ENCODE measurements around the gene AZIN2. TPM values are rescaled to one million over a fixed set of nuclear protein-coding genes. Genes with fewer than 3 reads are reported as not detected.

Gene AZIN2
- total RNA-seq, 2 experiments from 2014 or later, result 11.0 to 12.0 TPM

DNA sequence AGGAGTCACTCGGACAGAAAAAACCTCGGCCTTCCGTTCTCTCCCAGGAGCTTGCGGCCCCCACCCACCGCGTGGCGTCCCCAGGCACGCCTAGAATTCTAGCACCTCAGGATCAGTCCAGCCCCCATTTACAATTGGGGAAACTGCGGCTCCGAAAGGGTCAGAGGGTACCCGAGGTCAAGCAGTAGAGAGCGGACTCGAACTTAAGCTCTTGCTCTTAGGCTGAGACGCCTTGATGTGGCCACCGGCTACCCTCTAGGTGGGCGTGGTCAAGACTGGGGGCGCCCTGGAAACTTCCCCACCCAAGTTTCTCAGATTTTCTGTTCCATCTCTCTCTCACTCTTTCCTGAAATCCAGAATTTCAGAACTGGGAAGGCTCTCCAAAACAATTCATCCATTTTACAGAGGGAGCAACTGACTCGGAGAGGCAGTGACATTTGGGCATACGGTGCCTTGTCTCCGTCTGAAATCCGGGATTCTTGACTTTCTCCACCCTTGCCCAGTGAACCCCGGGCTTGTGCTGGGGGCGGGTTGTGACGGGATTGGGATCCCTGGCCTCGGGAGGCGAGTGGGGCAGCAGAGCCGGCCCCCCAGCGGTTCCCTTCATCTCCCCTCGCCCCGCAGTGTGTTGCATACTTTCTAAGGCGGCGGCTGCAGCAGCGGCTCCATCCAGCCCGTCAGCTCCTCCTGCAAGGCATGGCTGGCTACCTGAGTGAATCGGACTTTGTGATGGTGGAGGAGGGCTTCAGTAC, 777 bp downstream of the AZIN2 start:
- Mint-ChIP-seq H3K36me3 (ENCODE audit: low read depth) (peaks cover 11% of the 10 kb centered on the region), H3K9me3 (ENCODE audit: insufficient read depth) (no peaks in the 10 kb centered on the region), H3K4me1 (ENCODE audit: low read depth) (peaks cover 41% of the 10 kb centered on the region), H3K27me3 (ENCODE audit: low read depth) (peaks cover 7% of the 10 kb centered on the region), H3K27ac (no peak overlapping the region), H3K4me3 (peak overlapping the region; percentile 78)
- ChIA-PET CTCF (interaction anchor here (2.2 to 3.4 kb wide), 2 partner anchors 14 to 45 kb away, joined by 7 to 22 read pairs; no protein-coding TSS in a partner anchor), POLR2A (no interaction called here)
- no peak for DNase-seq
- peak; percentile 9 for ATAC-seq

DNA sequence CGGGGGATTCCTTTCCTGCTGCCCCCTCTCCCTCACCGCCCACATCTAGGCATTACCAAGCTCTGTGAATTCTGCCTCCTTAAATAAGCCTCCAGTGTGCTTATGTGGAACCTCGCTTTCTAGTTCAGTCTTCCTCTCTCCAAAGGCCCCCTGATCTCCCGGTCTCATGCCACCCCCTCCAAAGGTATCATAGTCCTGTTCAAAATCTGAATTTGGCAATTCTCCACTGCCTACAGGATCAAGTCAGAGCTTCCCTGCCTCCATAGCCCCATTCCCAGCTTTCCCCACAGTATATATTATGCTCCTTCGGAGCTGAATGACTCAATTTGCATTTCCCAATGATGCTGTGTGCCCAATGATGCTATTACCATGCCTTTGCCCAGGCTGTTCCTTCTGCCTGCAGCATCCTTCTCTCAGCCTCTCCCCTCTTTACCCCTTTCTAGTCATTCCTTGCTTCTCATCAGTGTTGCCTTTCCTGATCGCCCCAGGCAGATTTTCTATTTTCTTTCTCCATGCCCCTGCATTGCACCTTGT, 1.7 kb downstream of the AZIN2 start:
- ATAC-seq, result no peak
- Mint-ChIP-seq H3K4me1 (ENCODE audit: low read depth) (peaks cover 45% of the 10 kb centered on the region), H3K9me3 (ENCODE audit: insufficient read depth) (no peaks in the 10 kb centered on the region), H3K36me3 (ENCODE audit: low read depth) (peaks cover 13% of the 10 kb centered on the region), H3K4me3 (peak overlapping the region; percentile 32), H3K27ac (no peak overlapping the region), H3K27me3 (ENCODE audit: low read depth) (peaks cover 7% of the 10 kb centered on the region)
- ChIA-PET POLR2A (no interaction called here), CTCF (interaction anchor here (0.8 to 4.4 kb wide), 5 partner anchors 13 to 149 kb away, joined by 3 to 32 read pairs (median 4); no protein-coding TSS in a partner anchor)
- no peak for DNase-seq

DNA sequence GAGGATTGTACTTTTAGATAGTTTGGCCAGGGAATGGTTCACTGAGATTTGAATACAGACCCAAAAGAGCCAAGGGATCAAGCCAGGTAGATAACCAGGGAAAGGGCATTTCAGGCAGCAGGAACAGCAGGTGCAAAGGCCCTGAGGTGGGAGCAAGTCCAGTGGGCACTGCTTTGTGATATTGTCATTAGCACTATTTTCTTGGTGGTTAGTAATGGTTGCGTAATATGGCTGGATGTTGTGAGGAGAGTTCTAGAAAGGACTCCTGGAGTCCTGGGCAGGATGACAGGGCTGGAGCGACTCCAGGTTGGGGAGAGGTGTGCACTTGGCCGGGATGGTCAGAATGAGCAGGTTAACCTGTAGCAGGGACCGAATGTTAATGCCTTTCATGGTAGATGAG, 4.4 kb downstream of the AZIN2 start:
- ChIA-PET CTCF (interaction anchor here (0.8 to 4.4 kb wide), 8 partner anchors 10 to 214 kb away, joined by 3 to 32 read pairs (median 6); no protein-coding TSS in a partner anchor), POLR2A (interaction anchor here (1.5 kb wide), 1 partner anchor 42 kb away, joined by 5 read pairs; no protein-coding TSS in a partner anchor)
- H3K36me3 Mint-ChIP-seq (ENCODE audit: low read depth), result peaks cover 13% of the 10 kb centered on the region
- ATAC-seq (no peak), DNase-seq (no peak)
- H3K9me3 Mint-ChIP-seq (ENCODE audit: insufficient read depth), result no peaks in the 10 kb centered on the region
- peaks cover 7% of the 10 kb centered on the region for H3K27me3 Mint-ChIP-seq (ENCODE audit: low read depth)
- H3K4me3 Mint-ChIP-seq, result no peak overlapping the region
- peaks cover 66% of the 10 kb centered on the region for H3K4me1 Mint-ChIP-seq (ENCODE audit: low read depth)
- H3K27ac Mint-ChIP-seq, result no peak overlapping the region

DNA sequence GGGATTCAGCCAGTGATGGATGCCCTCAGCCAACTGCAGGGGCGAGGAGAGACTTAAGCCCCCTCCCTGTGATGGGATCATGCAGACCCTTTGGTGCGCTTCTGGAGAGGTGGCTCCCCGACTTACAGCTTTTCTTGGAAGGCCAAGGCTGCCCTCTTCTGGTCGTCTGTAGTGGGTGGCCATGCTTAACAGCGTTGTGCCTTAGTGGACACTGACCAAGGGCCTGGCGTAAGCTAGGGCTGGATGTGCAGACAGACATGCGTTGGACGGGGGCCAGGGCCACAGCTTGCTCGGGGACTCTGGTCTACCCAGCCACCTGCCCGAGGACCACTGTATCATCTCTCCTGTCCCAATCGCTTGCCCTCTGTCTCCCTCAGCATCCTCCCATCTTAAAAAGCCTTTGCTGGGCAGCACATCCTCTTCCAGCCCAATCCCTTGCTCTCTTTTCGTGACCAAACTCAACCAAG, 5.5 kb downstream of the AZIN2 start:
- no peak for ATAC-seq
- peak; percentile 55 for DNase-seq
- no peak overlapping the region for H3K4me3 Mint-ChIP-seq
- H3K36me3 Mint-ChIP-seq (ENCODE audit: low read depth), result peaks cover 19% of the 10 kb centered on the region
- ChIA-PET POLR2A (interaction anchor here (0.6 to 1.5 kb wide), 2 partner anchors 40 to 56 kb away, joined by 3 to 5 read pairs; no protein-coding TSS in a partner anchor), CTCF (interaction anchor here (0.5 to 4.4 kb wide), 24 partner anchors 8 to 313 kb away, joined by 3 to 32 read pairs (median 4); no protein-coding TSS in a partner anchor)
- H3K9me3 Mint-ChIP-seq (ENCODE audit: insufficient read depth), result no peaks in the 10 kb centered on the region
- peaks cover 66% of the 10 kb centered on the region for H3K4me1 Mint-ChIP-seq (ENCODE audit: low read depth)
- no peak overlapping the region for H3K27ac Mint-ChIP-seq
- H3K27me3 Mint-ChIP-seq (ENCODE audit: low read depth), result peaks cover 7% of the 10 kb centered on the region

DNA sequence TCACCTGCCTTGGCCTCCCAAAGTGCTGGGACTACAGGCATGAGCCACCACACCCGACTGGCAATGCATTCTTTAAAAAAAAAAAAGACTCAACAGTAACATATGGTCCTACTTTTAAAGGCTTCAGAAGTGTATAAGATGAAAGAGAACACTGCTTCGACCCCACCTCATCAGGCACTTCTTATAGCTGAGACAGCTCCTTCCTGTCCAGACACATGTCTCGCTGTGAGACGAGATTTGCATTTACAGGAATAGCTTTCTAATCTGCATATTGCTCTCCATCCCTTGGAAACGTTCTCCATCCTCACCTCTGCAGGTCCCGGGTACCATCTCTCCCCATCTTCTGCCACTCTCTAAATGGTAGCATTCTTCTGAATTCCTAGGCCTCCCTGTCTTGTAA, 6.7 kb downstream of the AZIN2 start:
- Mint-ChIP-seq H3K4me1 (ENCODE audit: low read depth) (peaks cover 66% of the 10 kb centered on the region), H3K27ac (peak overlapping the region; percentile 90), H3K9me3 (ENCODE audit: insufficient read depth) (no peaks in the 10 kb centered on the region), H3K4me3 (no peak overlapping the region), H3K36me3 (ENCODE audit: low read depth) (peaks cover 19% of the 10 kb centered on the region), H3K27me3 (ENCODE audit: low read depth) (peaks cover 3% of the 10 kb centered on the region)
- ChIA-PET CTCF (interaction anchor here (0.8 to 3.1 kb wide), 8 partner anchors 9 to 212 kb away, joined by 3 to 20 read pairs (median 5); no protein-coding TSS in a partner anchor), POLR2A (interaction anchor here (0.7 to 2.7 kb wide), 2 partner anchors 40 to 548 kb away, joined by 3 to 14 read pairs; partner anchors contain the start of gene ZBTB8A)
- DNase-seq (no peak), ATAC-seq (no peak)

DNA sequence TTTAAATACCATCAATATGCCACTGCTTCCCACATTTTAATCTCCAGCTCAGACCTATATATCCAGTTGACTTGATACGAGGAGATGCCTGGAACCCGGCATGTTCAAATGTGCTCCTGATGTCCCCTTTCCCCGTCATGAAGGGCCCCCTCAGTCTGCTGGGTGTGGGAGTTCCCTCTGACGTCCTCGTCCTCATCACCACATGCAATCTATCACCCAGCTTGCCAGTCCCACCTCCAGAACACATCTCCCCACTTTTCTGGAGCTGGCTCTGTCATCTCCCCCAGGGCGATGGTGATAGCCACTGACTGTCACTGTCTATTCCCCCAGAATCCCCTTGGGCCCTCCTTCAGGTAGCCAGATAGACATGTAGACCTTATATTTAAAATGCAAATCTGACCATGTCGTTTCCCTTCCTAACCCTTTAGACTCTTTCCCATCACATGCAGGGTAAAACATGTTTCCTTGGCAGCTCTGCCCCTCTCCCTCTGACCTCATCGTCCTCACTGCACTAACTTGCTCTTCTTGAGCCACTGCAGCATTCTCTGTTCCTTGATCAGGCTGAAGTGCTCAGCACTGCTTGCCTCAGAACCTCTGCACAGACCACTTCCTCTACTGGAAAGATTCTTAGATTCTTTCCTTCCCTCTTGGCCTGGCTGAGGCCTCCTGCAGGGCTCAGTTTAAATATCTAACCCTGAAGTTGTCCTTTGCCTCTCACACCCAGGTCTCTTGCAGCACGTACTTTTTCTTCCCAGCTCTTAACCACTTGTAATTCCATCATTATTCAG, 7.4 kb downstream of the AZIN2 start:
- DNase-seq (peak; percentile 60), ATAC-seq (peak; percentile 88)
- Mint-ChIP-seq H3K27me3 (ENCODE audit: low read depth) (no peaks in the 10 kb centered on the region), H3K4me3 (peak overlapping the region; percentile 34), H3K27ac (peak overlapping the region; percentile 90), H3K9me3 (ENCODE audit: insufficient read depth) (no peaks in the 10 kb centered on the region), H3K4me1 (ENCODE audit: low read depth) (peaks cover 69% of the 10 kb centered on the region), H3K36me3 (ENCODE audit: low read depth) (peaks cover 23% of the 10 kb centered on the region)
- CTCF ChIA-PET, result interaction anchor here (0.8 to 3.1 kb wide), 8 partner anchors 8 to 376 kb away, joined by 3 to 18 read pairs (median 4); no protein-coding TSS in a partner anchor
- POLR2A ChIA-PET, result interaction anchor here (0.7 to 2.7 kb wide), 2 partner anchors 39 to 549 kb away, joined by 3 to 14 read pairs; partner anchors contain the start of gene ZBTB8A

DNA sequence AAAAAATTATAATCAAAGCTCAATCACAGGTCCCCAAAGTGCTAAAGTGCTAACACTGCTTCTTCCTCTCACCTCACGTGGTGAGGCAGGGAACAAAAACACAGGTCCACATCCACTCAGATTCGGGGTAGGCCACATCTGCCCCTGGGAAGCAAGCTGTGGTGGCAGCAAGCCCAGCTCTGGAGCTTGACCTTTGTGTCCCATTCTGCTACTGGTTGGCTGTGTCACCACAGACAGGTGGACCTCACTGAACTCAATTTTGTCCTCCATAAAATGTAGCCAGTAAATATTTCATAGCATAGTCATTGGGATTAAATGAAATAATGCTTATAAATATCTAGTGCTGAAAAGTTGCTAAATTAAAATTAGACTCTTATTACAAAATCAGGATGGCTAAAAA, 8.5 kb downstream of the AZIN2 start:
- Mint-ChIP-seq H3K27me3 (ENCODE audit: low read depth) (no peaks in the 10 kb centered on the region), H3K9me3 (ENCODE audit: insufficient read depth) (no peaks in the 10 kb centered on the region), H3K4me3 (no peak overlapping the region), H3K4me1 (ENCODE audit: low read depth) (peaks cover 67% of the 10 kb centered on the region), H3K27ac (peak overlapping the region; percentile 56), H3K36me3 (ENCODE audit: low read depth) (peaks cover 24% of the 10 kb centered on the region)
- ChIA-PET CTCF (interaction anchor here (1.3 to 3.1 kb wide), 3 partner anchors 9 to 38 kb away, joined by 3 to 18 read pairs (median 18); no protein-coding TSS in a partner anchor), POLR2A (interaction anchor here (2.7 kb wide), 1 partner anchor 38 kb away, joined by 14 read pairs; no protein-coding TSS in a partner anchor)
- DNase-seq (no peak), ATAC-seq (no peak)

DNA sequence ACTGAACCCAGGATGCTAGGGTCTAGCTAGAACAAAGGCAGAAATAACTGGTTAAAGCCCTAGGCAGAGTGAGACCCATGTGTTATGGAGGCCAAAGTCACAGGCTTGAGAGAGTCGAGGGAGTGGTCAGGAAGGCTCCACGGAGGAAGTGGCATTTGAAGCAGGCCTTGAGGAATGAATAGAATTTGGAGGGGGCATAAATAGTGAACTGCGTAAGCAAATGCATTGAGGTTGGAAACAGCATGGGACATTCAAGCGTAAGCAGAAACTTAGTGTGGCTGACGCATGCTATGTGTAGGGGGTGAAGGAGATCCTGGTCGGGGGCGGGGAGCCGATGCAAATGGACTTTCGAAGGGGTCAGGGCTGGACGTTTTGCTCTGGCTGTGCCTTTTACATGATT, 11.5 kb downstream of the AZIN2 start:
- DNase-seq (no peak), ATAC-seq (no peak)
- Mint-ChIP-seq H3K36me3 (ENCODE audit: low read depth) (peaks cover 27% of the 10 kb centered on the region), H3K4me1 (ENCODE audit: low read depth) (peaks cover 82% of the 10 kb centered on the region), H3K27ac (peak overlapping the region; percentile 29), H3K4me3 (no peak overlapping the region), H3K27me3 (ENCODE audit: low read depth) (no peaks in the 10 kb centered on the region), H3K9me3 (ENCODE audit: insufficient read depth) (no peaks in the 10 kb centered on the region)
- POLR2A ChIA-PET, result no interaction called here
- CTCF ChIA-PET, result interaction anchor here (2.4 to 7.9 kb wide), 2 partner anchors 10 to 34 kb away, joined by 7 to 79 read pairs; no protein-coding TSS in a partner anchor

DNA sequence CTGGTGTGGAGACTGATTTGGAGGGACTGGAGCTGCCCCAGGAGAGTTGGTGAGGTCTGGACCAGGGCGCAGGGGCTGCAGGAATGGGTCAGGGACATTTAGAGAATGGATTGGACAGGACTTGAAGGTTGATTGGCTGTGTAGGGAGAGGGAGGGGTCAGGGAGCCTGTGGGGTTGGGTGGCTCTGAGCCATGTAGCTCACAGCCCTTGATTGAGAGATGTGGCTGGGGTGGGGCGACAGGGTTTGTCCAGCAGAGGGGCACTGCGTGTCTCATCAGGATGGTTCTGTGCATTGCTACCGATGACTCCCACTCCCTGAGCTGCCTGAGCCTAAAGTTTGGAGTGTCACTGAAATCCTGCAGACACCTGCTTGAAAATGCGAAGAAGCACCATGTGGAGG, 12.1 kb downstream of the AZIN2 start:
- DNase-seq (no peak), ATAC-seq (no peak)
- POLR2A ChIA-PET, result interaction anchor here (0.9 kb wide), 1 partner anchor 34 kb away, joined by 3 read pairs; no protein-coding TSS in a partner anchor
- Mint-ChIP-seq H3K27me3 (ENCODE audit: low read depth) (no peaks in the 10 kb centered on the region), H3K27ac (peak overlapping the region; percentile 46), H3K4me3 (no peak overlapping the region), H3K9me3 (ENCODE audit: insufficient read depth) (no peaks in the 10 kb centered on the region), H3K4me1 (ENCODE audit: low read depth) (peaks cover 82% of the 10 kb centered on the region), H3K36me3 (ENCODE audit: low read depth) (peaks cover 32% of the 10 kb centered on the region)
- CTCF ChIA-PET, result interaction anchor here (1.2 to 7.9 kb wide), 3 partner anchors 10 to 216 kb away, joined by 3 to 79 read pairs (median 7); no protein-coding TSS in a partner anchor

DNA sequence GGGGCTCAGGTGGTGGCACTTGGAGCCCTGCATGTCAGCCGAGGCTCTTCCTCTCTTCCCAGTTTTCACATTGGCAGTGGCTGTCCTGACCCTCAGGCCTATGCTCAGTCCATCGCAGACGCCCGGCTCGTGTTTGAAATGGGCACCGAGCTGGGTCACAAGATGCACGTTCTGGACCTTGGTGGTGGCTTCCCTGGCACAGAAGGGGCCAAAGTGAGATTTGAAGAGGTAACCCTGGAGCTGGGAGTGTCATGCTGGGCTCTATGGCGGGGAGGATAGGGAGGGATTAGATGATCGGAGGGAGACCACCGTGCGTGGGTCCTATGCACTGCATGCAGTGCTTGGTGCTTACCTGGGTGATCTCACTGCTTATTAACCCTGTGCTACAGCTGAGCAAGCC, 13.5 kb downstream of the AZIN2 start:
- Mint-ChIP-seq H3K4me1 (ENCODE audit: low read depth) (peaks cover 85% of the 10 kb centered on the region), H3K36me3 (ENCODE audit: low read depth) (peaks cover 39% of the 10 kb centered on the region)
- CTCF ChIA-PET, result interaction anchor here (0.9 to 7.9 kb wide), 9 partner anchors 8 to 377 kb away, joined by 3 to 79 read pairs (median 7); partner anchors contain the start of gene AZIN2

More for the DNA sequence above, 13.5 kb downstream of the AZIN2 start:
- no peak overlapping the region for H3K27ac Mint-ChIP-seq
- no peaks in the 10 kb centered on the region for H3K9me3 Mint-ChIP-seq (ENCODE audit: insufficient read depth)
- no peaks in the 10 kb centered on the region for H3K27me3 Mint-ChIP-seq (ENCODE audit: low read depth)
- DNase-seq (no peak), ATAC-seq (no peak)
- POLR2A ChIA-PET, result interaction anchor here (0.7 kb wide), 1 partner anchor 33 kb away, joined by 4 read pairs; no protein-coding TSS in a partner anchor
- H3K4me3 Mint-ChIP-seq, result no peak overlapping the region
